Testis (tissue), 2 donors: ENCODE data around the gene PIK3C3.

ENCODE experiments used
- POLR2A ChIP-seq: fragments of 450-650 bp; IDR thresholded peaks from one replicate; pipeline ENCODE4 v1.6.1; 2017; ENCODE audit warnings: antibody characterized with exemption, mild to moderate bottlenecking, moderate library complexity
- TF ChIP-seq, protein P1 (sequence below), 3 experiments: fragments of 450-650 bp in 2 of 3; fragments of 200-600 bp in 1 of 3; sonication (generic) in 1 of 3; IDR thresholded peaks; one replicate each; pipeline ENCODE4 v1.5.1; 2016 to 2019; ENCODE audit warnings: antibody characterized with exemption in 3 of 3, mild to moderate bottlenecking in 2 of 3, moderate library complexity in 1 of 3

DNA sequence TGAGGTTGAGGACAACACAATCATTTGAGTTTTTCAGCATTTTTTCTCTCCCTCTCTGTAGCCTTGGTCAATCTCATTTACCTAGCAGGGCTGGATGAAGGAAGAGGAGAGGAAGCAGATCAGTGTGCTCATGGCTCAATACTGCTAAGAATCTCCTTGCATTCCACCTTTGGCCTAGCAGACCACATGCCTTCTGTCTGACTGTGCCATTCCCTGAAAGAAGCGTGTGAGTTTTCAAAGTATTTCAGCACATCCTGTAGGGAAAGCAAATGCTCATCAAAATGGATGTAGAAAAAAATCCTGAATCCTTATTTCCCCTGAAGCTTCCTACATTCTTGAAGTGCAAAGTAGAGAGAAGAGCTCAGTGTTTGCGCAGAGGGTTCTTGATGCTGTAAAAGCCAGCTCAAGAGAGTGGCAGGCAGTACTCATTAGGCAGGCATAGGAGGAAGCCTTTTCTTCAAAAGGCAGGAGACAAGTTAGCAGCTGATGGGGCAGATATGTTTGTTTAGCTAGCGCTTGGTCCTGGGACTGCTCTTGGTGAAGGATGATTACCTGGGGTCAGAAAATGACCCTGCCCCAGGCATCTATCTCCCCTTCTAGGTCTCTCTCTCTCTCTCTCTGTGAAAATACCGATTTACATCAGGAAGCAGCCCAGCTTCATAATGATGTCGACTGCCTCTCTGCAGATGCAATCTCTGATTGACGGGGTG lies 14.4 kb upstream of the PIK3C3 start:
- TF ChIP-seq, protein P1, sequence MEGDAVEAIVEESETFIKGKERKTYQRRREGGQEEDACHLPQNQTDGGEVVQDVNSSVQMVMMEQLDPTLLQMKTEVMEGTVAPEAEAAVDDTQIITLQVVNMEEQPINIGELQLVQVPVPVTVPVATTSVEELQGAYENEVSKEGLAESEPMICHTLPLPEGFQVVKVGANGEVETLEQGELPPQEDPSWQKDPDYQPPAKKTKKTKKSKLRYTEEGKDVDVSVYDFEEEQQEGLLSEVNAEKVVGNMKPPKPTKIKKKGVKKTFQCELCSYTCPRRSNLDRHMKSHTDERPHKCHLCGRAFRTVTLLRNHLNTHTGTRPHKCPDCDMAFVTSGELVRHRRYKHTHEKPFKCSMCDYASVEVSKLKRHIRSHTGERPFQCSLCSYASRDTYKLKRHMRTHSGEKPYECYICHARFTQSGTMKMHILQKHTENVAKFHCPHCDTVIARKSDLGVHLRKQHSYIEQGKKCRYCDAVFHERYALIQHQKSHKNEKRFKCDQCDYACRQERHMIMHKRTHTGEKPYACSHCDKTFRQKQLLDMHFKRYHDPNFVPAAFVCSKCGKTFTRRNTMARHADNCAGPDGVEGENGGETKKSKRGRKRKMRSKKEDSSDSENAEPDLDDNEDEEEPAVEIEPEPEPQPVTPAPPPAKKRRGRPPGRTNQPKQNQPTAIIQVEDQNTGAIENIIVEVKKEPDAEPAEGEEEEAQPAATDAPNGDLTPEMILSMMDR (IDR thresholded peaks at IDR 0.05), result no peak
- no peak for TF ChIP-seq POLR2A
